Measurements from ENCODE around the gene FAM222A.

DNA sequence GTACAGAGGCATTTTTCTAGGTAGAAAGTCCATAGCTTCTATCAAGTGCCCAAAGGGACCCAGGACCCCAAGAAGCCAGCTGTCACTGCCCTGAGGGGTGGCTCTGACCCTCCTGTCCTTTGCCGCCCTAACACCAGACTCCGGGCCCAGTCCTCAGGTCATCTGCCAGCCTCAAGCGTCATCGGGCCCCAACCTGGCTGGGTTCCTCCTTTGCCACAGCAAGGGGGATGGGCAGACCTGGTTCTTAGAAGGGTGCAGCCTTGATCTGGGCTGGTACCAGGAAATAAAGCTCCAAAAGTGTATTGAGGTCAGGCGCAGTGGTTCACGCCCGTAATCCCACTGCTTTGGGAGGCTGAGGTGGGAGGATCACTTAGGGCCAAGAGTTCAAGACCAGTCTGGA, 27.1 kb upstream of the FAM222A start:
- TF ChIP-seq, protein P1, sequence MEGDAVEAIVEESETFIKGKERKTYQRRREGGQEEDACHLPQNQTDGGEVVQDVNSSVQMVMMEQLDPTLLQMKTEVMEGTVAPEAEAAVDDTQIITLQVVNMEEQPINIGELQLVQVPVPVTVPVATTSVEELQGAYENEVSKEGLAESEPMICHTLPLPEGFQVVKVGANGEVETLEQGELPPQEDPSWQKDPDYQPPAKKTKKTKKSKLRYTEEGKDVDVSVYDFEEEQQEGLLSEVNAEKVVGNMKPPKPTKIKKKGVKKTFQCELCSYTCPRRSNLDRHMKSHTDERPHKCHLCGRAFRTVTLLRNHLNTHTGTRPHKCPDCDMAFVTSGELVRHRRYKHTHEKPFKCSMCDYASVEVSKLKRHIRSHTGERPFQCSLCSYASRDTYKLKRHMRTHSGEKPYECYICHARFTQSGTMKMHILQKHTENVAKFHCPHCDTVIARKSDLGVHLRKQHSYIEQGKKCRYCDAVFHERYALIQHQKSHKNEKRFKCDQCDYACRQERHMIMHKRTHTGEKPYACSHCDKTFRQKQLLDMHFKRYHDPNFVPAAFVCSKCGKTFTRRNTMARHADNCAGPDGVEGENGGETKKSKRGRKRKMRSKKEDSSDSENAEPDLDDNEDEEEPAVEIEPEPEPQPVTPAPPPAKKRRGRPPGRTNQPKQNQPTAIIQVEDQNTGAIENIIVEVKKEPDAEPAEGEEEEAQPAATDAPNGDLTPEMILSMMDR (IDR thresholded peaks at IDR 0.05): no peak
- no peak for TF ChIP-seq POLR2A (IDR thresholded peaks at IDR 0.05)

Data from right lobe of liver (tissue), 4 donors.